ENCODE data around the gene COPG2.
"Not testable (repeated sequence)": the region's sequence is repeated elsewhere in the genome, so short reads cannot be mapped to it uniquely, and the experiment has no call there.

COPG2 gene

GRCh38 chr7:130668258-130669084 lies at the start of gene COPG2:
TSS of gene COPG2 (minus strand) at chr7:130668748. CDS start at chr7:130668668, 80 bp downstream.
- DNase-seq: peak; percentile 79

- no peak for DNase-seq
Measured at GRCh38 chr7:130712416-130712815, 43.9 kb upstream of the COPG2 start.

- no peak for DNase-seq
Measured at GRCh38 chr7:130708766-130709165, 40.2 kb upstream of the COPG2 start.

- DNase-seq: no peak
Measured at GRCh38 chr7:130708001-130708400, 39.5 kb upstream of the COPG2 start.

- no peak for DNase-seq
Measured at GRCh38 chr7:130703851-130704250, 35.3 kb upstream of the COPG2 start.

- no peak for DNase-seq
Measured at GRCh38 chr7:130701650-130702049, 33.1 kb upstream of the COPG2 start.

- DNase-seq: no peak
Measured at GRCh38 chr7:130700760-130701159, 32.2 kb upstream of the COPG2 start.

- DNase-seq: no peak
Measured at GRCh38 chr7:130699686-130700085, 31.1 kb upstream of the COPG2 start.

- DNase-seq: no peak
Measured at GRCh38 chr7:130697820-130698219, 29.3 kb upstream of the COPG2 start.

GRCh38 chr7:130695840-130696239 lies 27.3 kb upstream of the COPG2 start:
- DNase-seq: no peak

GRCh38 chr7:130692396-130692795 lies 23.8 kb upstream of the COPG2 start:
- DNase-seq: not testable (repeated sequence)

GRCh38 chr7:130689683-130690082 lies 21.1 kb upstream of the COPG2 start:
- no peak for DNase-seq

GRCh38 chr7:130683026-130683425 lies 14.5 kb upstream of the COPG2 start:
- DNase-seq: no peak

GRCh38 chr7:130674456-130674855 lies 5.9 kb upstream of the COPG2 start:
- DNase-seq: no peak

- DNase-seq: no peak
Measured at GRCh38 chr7:130673066-130673465, 4.5 kb upstream of the COPG2 start.

GRCh38 chr7:130672146-130672545 lies 3.6 kb upstream of the COPG2 start:
- DNase-seq: no peak

GRCh38 chr7:130669085-130669700 lies 645 bp upstream of the COPG2 start:
- no peak for DNase-seq

GRCh38 chr7:130667593-130668257 lies 823 bp downstream of the COPG2 start:
- no peak for DNase-seq

GRCh38 chr7:130662426-130662825 lies 6.1 kb downstream of the COPG2 start:
- no peak for DNase-seq

- no peak for DNase-seq
Measured at GRCh38 chr7:130655286-130655685, 13.3 kb downstream of the COPG2 start.

GRCh38 chr7:130654850-130655249 lies 13.7 kb downstream of the COPG2 start:
- no peak for DNase-seq

- DNase-seq: no peak
Measured at GRCh38 chr7:130650611-130651120, 17.9 kb downstream of the COPG2 start.

GRCh38 chr7:130649004-130649790 lies 19.4 kb downstream of the COPG2 start:
- no peak for DNase-seq

Measured in activated CD8-positive, alpha-beta memory T cell treated with anti-CD3 and anti-CD28 coated beads, Interleukin-2, amount 50 U/mL, for 4 hours (primary cell).